Right lung (tissue), 5 donors: ENCODE measurements around the gene MYOG. TPM values are rescaled to one million over a fixed set of nuclear protein-coding genes. Genes with fewer than 3 reads are reported as not detected.

Experiments used
- DNase-seq, 2 donors: peaks; one replicate each; pipeline ENCODE4 v3.0.0-alpha.2; 2013
- polyA plus RNA-seq, 5 donors: library from polyadenylated mRNA; unstranded; fragments of 120-200 nt; gene quantifications; one replicate each; pipeline versions ENCODE4 v1.2.1 to v1.2.3, GENCODE V29; 2013; ENCODE audit warnings: inconsistent platforms in 1 of 5, low replicate concordance in 1 of 5; ENCODE audit not compliant: insufficient read length in 5 of 5, insufficient read depth in 1 of 5

Gene MYOG
- polyA plus RNA-seq, 5 donors = 0.08 to 20.2 (median 0.55) TPM; not detected in 2

DNA sequence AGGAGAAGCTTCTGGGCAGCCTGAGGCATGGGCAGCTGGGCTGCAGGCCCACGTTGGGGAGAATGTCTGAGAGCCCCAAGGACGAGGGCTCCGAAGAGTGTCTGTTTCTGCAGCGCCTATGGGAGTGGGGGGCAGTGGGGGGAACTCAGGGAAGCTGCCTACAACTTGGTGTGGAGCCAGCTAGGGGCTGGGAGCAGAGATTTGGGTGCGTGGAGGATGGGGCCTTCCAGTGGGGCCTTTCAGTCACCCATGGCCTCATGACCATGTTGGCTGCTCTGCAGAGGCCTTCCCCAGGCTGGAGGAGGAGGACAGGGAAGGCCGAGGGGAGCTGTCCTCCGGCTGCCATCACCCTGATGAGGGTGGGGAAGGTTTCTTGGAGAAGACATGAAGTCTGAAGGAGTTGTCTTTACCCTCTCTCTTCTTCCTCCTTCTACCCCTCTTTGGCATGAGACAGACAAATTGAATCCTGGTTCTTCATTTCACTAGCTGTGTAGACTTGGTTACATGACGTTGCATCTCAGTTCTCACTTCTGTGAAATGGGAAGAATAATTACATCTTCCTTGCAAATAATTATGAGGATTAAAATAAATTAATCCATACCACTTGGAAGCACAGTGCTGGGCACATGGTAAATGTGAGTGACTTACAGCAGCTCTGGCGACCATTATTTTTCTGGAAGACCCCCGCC lies 51.2 kb downstream of the MYOG start:
- no peak for DNase-seq

- DNase-seq = no peak
Observed at GRCh38 chr1:203033917-203034316, 51.9 kb downstream of the MYOG start.

- no peak for DNase-seq
Observed at GRCh38 chr1:203033287-203033686, 52.5 kb downstream of the MYOG start.

Other genes starting within 250 kb of the MYOG start
- 1 to 10 TPM; 7.3 to 9.7 (median 8.7) TPM for gene RABIF, start 196.9 kb downstream of the MYOG start, polyA plus RNA-seq
- 10 to 100 TPM; 29.4 to 39.6 (median 36.5) TPM for gene KLHL12, start 158.8 kb downstream of the MYOG start, polyA plus RNA-seq
- gene ADIPOR1, start 127.7 kb downstream of the MYOG start, polyA plus RNA-seq = 10 to 100 TPM; 65.9 to 73.2 (median 68.1) TPM
- gene CYB5R1, start 118.8 kb downstream of the MYOG start, polyA plus RNA-seq = 10 to 100 TPM; 29.5 to 37.3 (median 33.2) TPM
- gene TMEM183A, start 78.6 kb downstream of the MYOG start, polyA plus RNA-seq = 10 to 100 TPM; 67.8 to 74.0 (median 71.2) TPM
- 1 to 10 TPM; 2.9 to 5.3 (median 3.1) TPM for gene PPFIA4, start 59.5 kb downstream of the MYOG start, polyA plus RNA-seq
- 10 to 100 TPM in 3 of 5 donors, 1 to 10 TPM in 2; 2.4 to 17.2 (median 12.3) TPM for gene ADORA1, start 41.7 kb upstream of the MYOG start, polyA plus RNA-seq
- 10 to 100 TPM in 1 of 5 donors, under 1 TPM in 4; 0.08 to 14.4 (median 0.13) TPM for gene MYBPH, start 89.8 kb upstream of the MYOG start, polyA plus RNA-seq
- 1 to 10 TPM in 1 of 5 donors, under 1 TPM in 4; 0.43 to 1.6 (median 0.64) TPM for gene CHI3L1, start 100.7 kb upstream of the MYOG start, polyA plus RNA-seq
- under 1 TPM; 0.09 to 0.25 (median 0.17) TPM for gene CHIT1, start 143.7 kb upstream of the MYOG start, polyA plus RNA-seq
- 10 to 100 TPM; 46.8 to 90.2 (median 79.9) TPM for gene BTG2, start 219.5 kb upstream of the MYOG start, polyA plus RNA-seq